Endothelial cell of umbilical vein (primary cell): ENCODE results near the gene MAT1A. TPM values are rescaled to one million over a fixed set of nuclear protein-coding genes. Genes with fewer than 3 reads are reported as not detected.

ENCODE experiments used
- BruUV-seq: library from RNA; stranded (reverse); fragments of 400-500 nt; replicated peaks from 2 replicates; lab custom pipeline; 2021; lab: Mats Ljungman, UMichigan
- CTCF ChIA-PET: fragments of 300-600, 350-600 bp; sonication (Branson Sonifier 250); formaldehyde crosslinking; loops from one replicate; lab custom pipeline; 2021; ENCODE audit warnings: antibody characterized with exemption, inconsistent platforms; lab: Charles Lee
- POLR2A ChIA-PET: fragments of 300-600, 350-600 bp; sonication (Branson Sonifier 250); formaldehyde crosslinking; loops from one replicate; lab custom pipeline; 2021; ENCODE audit warnings: antibody characterized with exemption, inconsistent platforms; lab: Charles Lee
- DNase-seq: peaks from one replicate; pipeline ENCODE4 v3.0.0-alpha.2; 2011; ENCODE audit warnings: low read depth, low spot score
- FAIRE-seq: peaks from 2 replicates; lab custom pipeline; 2011; peaks lifted over from hg19 to GRCh38; lab: Jason Lieb, UNC
- H2AFZ ChIP-seq: 2 replicates; pipeline ENCODE4 v1.6.0; 2012; ENCODE audit warnings: low read depth, low read length, control low read depth, inconsistent platforms
- H3K27ac ChIP-seq: 2 replicates; pipeline ENCODE4 v1.5.1; 2011; ENCODE audit warnings: low read depth, mild to moderate bottlenecking, control low read depth, low read length, moderate library complexity; ENCODE audit not compliant: insufficient read depth
- H3K27me3 ChIP-seq, 2 experiments: 2 replicates each; pipeline versions ENCODE4 v1.6.0 to v1.6.1; 2011; ENCODE audit warnings: low read length in 2 of 2, mixed read lengths in 1 of 2; ENCODE audit not compliant: control insufficient read depth in 2 of 2, insufficient read depth in 2 of 2
- H3K36me3 ChIP-seq, 2 experiments: 2 replicates in 1 of 2; 3 replicates in 1 of 2; pipeline ENCODE4 v1.5.1; 2011; ENCODE audit warnings: low read length in 2 of 2, mild to moderate bottlenecking in 1 of 2, moderate library complexity in 1 of 2; ENCODE audit not compliant: control insufficient read depth in 2 of 2, insufficient read depth in 2 of 2; ENCODE audit errors: extremely low read depth in 1 of 2
- H3K4me1 ChIP-seq: 3 replicates; pipeline ENCODE4 v1.5.1; 2011; ENCODE audit warnings: mild to moderate bottlenecking, low read length; ENCODE audit not compliant: control insufficient read depth, insufficient read depth; ENCODE audit errors: extremely low read depth
- H3K4me2 ChIP-seq: 2 replicates; pipeline ENCODE4 v1.6.1; 2011; ENCODE audit warnings: low read length, control low read depth, mixed read lengths; ENCODE audit not compliant: insufficient read depth
- H3K4me3 ChIP-seq, 3 experiments: fragments of 200-600 bp in 1 of 3; sonication (generic), shearing (Covaris generic) in 1 of 3; replicated peaks in 1 of 3; 2 replicates each; pipeline ENCODE4 v1.5.1; 2011 to 2016; ENCODE audit warnings: control low read depth in 3 of 3, low read length in 3 of 3, mild to moderate bottlenecking in 2 of 3, inconsistent platforms in 1 of 3, low read depth in 1 of 3, moderate library complexity in 1 of 3; ENCODE audit not compliant: insufficient read depth in 1 of 3
- H3K79me2 ChIP-seq: 2 replicates; pipeline ENCODE4 v1.6.0; 2012; ENCODE audit warnings: low read length, inconsistent platforms; ENCODE audit not compliant: control insufficient read depth, insufficient read depth
- H3K9ac ChIP-seq: replicated peaks from 2 replicates; pipeline ENCODE3; 2011; ENCODE audit warnings: low read length, control low read depth; ENCODE audit not compliant: insufficient read depth; ENCODE audit errors: extremely low read depth
- H3K9me1 ChIP-seq: replicated peaks from 3 replicates; pipeline ENCODE4 v1.6.0; 2011; ENCODE audit warnings: mild to moderate bottlenecking, low read length; ENCODE audit not compliant: control insufficient read depth, insufficient read depth; ENCODE audit errors: extremely low read depth
- H3K9me3 ChIP-seq: replicated peaks from 2 replicates; pipeline ENCODE4 v1.5.1; 2012; ENCODE audit warnings: low read length, inconsistent platforms; ENCODE audit not compliant: control insufficient read depth, insufficient read depth
- H4K20me1 ChIP-seq: replicated peaks from 2 replicates; pipeline ENCODE3; 2011; ENCODE audit warnings: mild to moderate bottlenecking, low read length; ENCODE audit not compliant: control insufficient read depth, insufficient read depth; ENCODE audit errors: extremely low read depth
- CTCF ChIP-seq, 2 donors: IDR thresholded peaks; 1 replicate in 1 of 2; 2 replicates in 1 of 2; pipeline ENCODE4 v1.5.1; 2011; ENCODE audit warnings: low read length in 2 of 2, mild to moderate bottlenecking in 2 of 2, moderate library complexity in 2 of 2, control low read depth in 1 of 2, inconsistent platforms in 1 of 2, low read depth in 1 of 2; ENCODE audit not compliant: insufficient read depth in 1 of 2; ENCODE audit errors: extremely low read depth in 1 of 2
- EZH2 ChIP-seq: IDR thresholded peaks from 2 replicates; pipeline ENCODE4 v1.6.1; 2012; ENCODE audit warnings: borderline replicate concordance, low read depth, mild to moderate bottlenecking, moderate library complexity, low read length, inconsistent platforms; ENCODE audit not compliant: severe bottlenecking
- FOS ChIP-seq: IDR thresholded peaks from 2 replicates; pipeline ENCODE4 v1.6.1; 2011; ENCODE audit warnings: mild to moderate bottlenecking, low read length, moderate library complexity, borderline replicate concordance; ENCODE audit not compliant: insufficient read depth
- GATA2 ChIP-seq: IDR thresholded peaks from 2 replicates; pipeline ENCODE4 v1.7.0; 2011; ENCODE audit warnings: low read depth, mild to moderate bottlenecking, moderate library complexity, mixed read lengths, low read length; ENCODE audit not compliant: insufficient read length, insufficient read depth
- JUN ChIP-seq: IDR thresholded peaks from 2 replicates; pipeline ENCODE4 v1.6.1; 2011; ENCODE audit warnings: borderline replicate concordance, low read depth; ENCODE audit not compliant: insufficient read length, insufficient read depth
- MAX ChIP-seq: IDR thresholded peaks from 2 replicates; pipeline ENCODE4 v1.6.1; 2011; ENCODE audit not compliant: insufficient read depth, insufficient read length
- MYC ChIP-seq: IDR thresholded peaks from one replicate; pipeline ENCODE4 v1.6.1; 2011; ENCODE audit warnings: mild to moderate bottlenecking, low read depth, low read length
- POLR2A ChIP-seq: IDR thresholded peaks from 2 replicates; pipeline ENCODE4 v1.6.1; 2012; ENCODE audit warnings: low read depth, mild to moderate bottlenecking, control low read depth, low read length
- POLR2AphosphoS5 ChIP-seq: IDR thresholded peaks from 2 replicates; pipeline ENCODE4 v1.6.1; 2012; ENCODE audit warnings: low read depth, mild to moderate bottlenecking, control low read depth, low read length, moderate library complexity; ENCODE audit not compliant: insufficient read depth
- dilution Hi-C: fragments of 300-500 bp; cut with MboI; formaldehyde crosslinking; loops from one replicate; pipeline ENCODE4 v1.15.0; 2019; ENCODE audit warnings: low sequenced_read_pairs; ENCODE audit not compliant: extremely low pct_ligation_motif_present
- intact Hi-C: fragments of 100-400 bp; cut with micrococcal nuclease; formaldehyde crosslinking; loops from one replicate; pipeline ENCODE4 v1.10.0; 2022
- polyA plus RNA-seq, 4 experiments: library from polyadenylated mRNA; depleted of rRNA in 3 of 4; stranded (reverse) in 3 of 4; unstranded in 1 of 4; fragments of >200 nt; gene quantifications; 2 replicates each; pipeline versions ENCODE4 v1.2.1 to v1.2.3, GENCODE V29; 2011 to 2012; ENCODE audit warnings: missing spikeins in 1 of 4
- total RNA-seq: library from RNA; stranded (reverse); gene quantifications from 2 replicates; pipeline ENCODE4 v1.2.3, GENCODE V29; 2021

Gene MAT1A
- total and polyA plus RNA-seq, 2 donors (not counting 3 experiments of a cell fraction or from before 2014, with no cell fraction given), result not detected

GRCh38 chr10:80277567-80278250 lies 11.7 kb downstream of the MAT1A start:
- FAIRE-seq (no peak), DNase-seq (no peak)
- BruUV-seq, result no TSS peak
- no peaks in the 10 kb centered on the region for H4K20me1 ChIP-seq
- H3K4me3 ChIP-seq, result no peak overlapping the region
- ChIA-PET CTCF (no interaction called here), POLR2A (no interaction called here)
- no peak overlapping the region for H3K4me2 ChIP-seq
- no peaks in the 10 kb centered on the region for H3K79me2 ChIP-seq
- H3K9ac ChIP-seq, result no peak overlapping the region
- H3K4me1 ChIP-seq, result no peaks in the 10 kb centered on the region
- dilution Hi-C loops, result no loop called here
- no peak overlapping the region for H3K27ac ChIP-seq
- no peaks in the 10 kb centered on the region for H3K27me3 ChIP-seq
- H3K9me1 ChIP-seq, result no peaks in the 10 kb centered on the region
- no peak for TF ChIP-seq GATA2
- no peak for TF ChIP-seq JUN
- no peak for TF ChIP-seq POLR2A
- TF ChIP-seq FOS, result no peak
- no peak for TF ChIP-seq POLR2AphosphoS5
- no peak for TF ChIP-seq MYC
- no peak for TF ChIP-seq CTCF (IDR thresholded peaks at IDR 0.05; ENCODE audit: extremely low read depth in 1 of 2, insufficient read depth in 1 of 2, low read depth in 1 of 2, low read length in 2 of 2)
- TF ChIP-seq MAX, result no peak
- no peak for TF ChIP-seq EZH2
- H2AFZ ChIP-seq, result no peak overlapping the region
- intact Hi-C loops, result no loop called here
- H3K9me3 ChIP-seq, result no peaks in the 10 kb centered on the region
- no peaks in the 10 kb centered on the region for H3K36me3 ChIP-seq
